Body of pancreas (tissue), 4 donors: Measurements from ENCODE around the gene NKIRAS2. TPM values are rescaled to one million over a fixed set of nuclear protein-coding genes. Genes with fewer than 3 reads are reported as not detected.

Experiments
- ATAC-seq: fragments of 150-250 bp; one replicate; pipeline ENCODE4 v1.9.1; 2016
- DNase-seq, 4 donors: peaks; one replicate each; pipeline ENCODE4 v3.0.0-alpha.2; 2019
- H3K27ac ChIP-seq, 4 donors: fragments of 200-600 bp; sonication (generic); 1 replicate in 3 of 4; 2 replicates in 1 of 4; pipeline versions ENCODE4 v1.5.1 to v1.6.1; 2016 to 2019; ENCODE audit warnings: mild to moderate bottlenecking in 1 of 4, mixed read lengths in 1 of 4, moderate library complexity in 1 of 4
- H3K27me3 ChIP-seq, 2 donors: fragments of 200-600 bp; sonication (generic); one replicate each; pipeline ENCODE4 v1.6.0; 2016; ENCODE audit warnings: mild to moderate bottlenecking in 1 of 2
- H3K36me3 ChIP-seq, 2 donors: fragments of 200-600 bp; sonication (generic); replicated peaks in 1 of 2; 2 replicates each; pipeline ENCODE4 v1.5.1; 2016; ENCODE audit warnings: low read depth in 2 of 2; ENCODE audit not compliant: insufficient read depth in 1 of 2
- H3K4me1 ChIP-seq: fragments of 200-600 bp; sonication (generic); one replicate; pipeline ENCODE4 v1.6.0; 2016
- H3K4me3 ChIP-seq, 2 donors: fragments of 200-600 bp; sonication (generic); 1 replicate in 1 of 2; 2 replicates in 1 of 2; pipeline ENCODE4 v1.5.1; 2016 to 2019
- H3K9me3 ChIP-seq, 3 donors: fragments of 200-600 bp; sonication (generic); 1 replicate in 2 of 3; 2 replicates in 1 of 3; pipeline ENCODE4 v1.5.1; 2016
- POLR2A ChIP-seq, 3 donors: fragments of 450-650 bp; IDR thresholded peaks; one replicate each; pipeline ENCODE4 v1.6.1; 2016; ENCODE audit warnings: antibody characterized with exemption in 3 of 3, mild to moderate bottlenecking in 2 of 3
- WGBS, 2 donors: methylation state at CpG; one replicate each; pipeline ENCODE4 v1.1.5; 2017; 5-methylcytosine and 5-hydroxymethylcytosine counted together
- intact Hi-C: fragments of 100-400 bp; cut with DNase I; formaldehyde crosslinking; loops from one replicate; pipeline ENCODE4 v1.15.1; 2023
- total RNA-seq, 2 donors: library from RNA; depleted of rRNA; stranded (reverse); fragments of >200 nt; gene quantifications; one replicate each; pipeline ENCODE4 v1.1.0, GENCODE V29; 2016
- TF ChIP-seq, protein P1 (sequence below), 7 experiments: fragments of 450-650 bp in 4 of 7; fragments of 200-600 bp in 3 of 7; sonication (generic) in 3 of 7; IDR thresholded peaks; one replicate each; pipeline ENCODE4 v1.5.1; 2016 to 2019; ENCODE audit warnings: antibody characterized with exemption in 7 of 7

Gene NKIRAS2
- total RNA-seq, 2 donors from 2014 or later: 17.1 to 19.2 TPM

- intact Hi-C loops: no loop called here
- Histone ChIP-seq H3K9me3 (no peaks in the 10 kb centered on the region), H3K4me1 (no peaks in the 10 kb centered on the region), H3K36me3 (no peaks in the 10 kb centered on the region), H3K4me3 (no peak overlapping the region), H3K27ac (no peak overlapping the region), H3K27me3 (no peaks in the 10 kb centered on the region)
- WGBS, 2 donors: 53 to 63% methylated on average over 2 of the region's 2 CpGs
- no peak for DNase-seq
- TF ChIP-seq POLR2A (IDR thresholded peaks at IDR 0.05): no peak
- TF ChIP-seq, protein P1, sequence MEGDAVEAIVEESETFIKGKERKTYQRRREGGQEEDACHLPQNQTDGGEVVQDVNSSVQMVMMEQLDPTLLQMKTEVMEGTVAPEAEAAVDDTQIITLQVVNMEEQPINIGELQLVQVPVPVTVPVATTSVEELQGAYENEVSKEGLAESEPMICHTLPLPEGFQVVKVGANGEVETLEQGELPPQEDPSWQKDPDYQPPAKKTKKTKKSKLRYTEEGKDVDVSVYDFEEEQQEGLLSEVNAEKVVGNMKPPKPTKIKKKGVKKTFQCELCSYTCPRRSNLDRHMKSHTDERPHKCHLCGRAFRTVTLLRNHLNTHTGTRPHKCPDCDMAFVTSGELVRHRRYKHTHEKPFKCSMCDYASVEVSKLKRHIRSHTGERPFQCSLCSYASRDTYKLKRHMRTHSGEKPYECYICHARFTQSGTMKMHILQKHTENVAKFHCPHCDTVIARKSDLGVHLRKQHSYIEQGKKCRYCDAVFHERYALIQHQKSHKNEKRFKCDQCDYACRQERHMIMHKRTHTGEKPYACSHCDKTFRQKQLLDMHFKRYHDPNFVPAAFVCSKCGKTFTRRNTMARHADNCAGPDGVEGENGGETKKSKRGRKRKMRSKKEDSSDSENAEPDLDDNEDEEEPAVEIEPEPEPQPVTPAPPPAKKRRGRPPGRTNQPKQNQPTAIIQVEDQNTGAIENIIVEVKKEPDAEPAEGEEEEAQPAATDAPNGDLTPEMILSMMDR (IDR thresholded peaks at IDR 0.05): no peak
- ATAC-seq: no peak
Measured at GRCh38 chr17:42065201-42065600, 45.3 kb downstream of the NKIRAS2 start.

DNA sequence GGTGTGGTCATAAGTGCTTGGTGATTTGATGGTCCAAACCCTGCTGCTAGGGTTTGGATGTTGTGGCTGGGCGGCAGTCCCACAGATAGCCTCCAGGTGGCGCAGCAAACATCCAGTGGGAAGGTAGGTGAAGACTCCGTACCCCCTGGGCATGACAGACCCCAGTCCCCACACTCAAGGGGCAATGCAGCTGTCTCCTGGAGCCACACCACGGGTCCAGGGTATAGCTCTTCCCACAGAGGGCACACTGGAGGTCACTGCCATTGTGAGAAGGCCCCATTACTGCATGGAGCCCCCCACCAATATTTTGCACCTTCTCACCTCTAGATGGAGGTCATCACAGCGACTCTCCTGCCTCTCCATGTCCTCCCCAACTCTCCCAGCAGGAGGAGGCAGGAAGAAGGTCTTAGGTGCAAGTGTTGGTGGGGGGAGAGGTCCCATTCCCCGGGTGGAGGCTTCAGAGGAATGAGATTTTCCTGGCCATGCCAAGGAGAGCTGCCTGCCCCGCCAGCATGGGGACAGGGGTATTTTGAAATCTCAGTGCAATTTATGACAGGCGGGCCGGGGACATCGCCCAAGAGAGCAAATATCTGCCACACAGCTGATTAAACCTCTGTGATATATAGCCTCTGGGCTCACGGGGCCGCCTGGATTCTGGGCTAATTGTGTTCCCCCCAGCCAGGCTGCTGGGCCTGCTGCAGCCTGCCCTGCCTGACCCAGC is 47.6 kb downstream of the NKIRAS2 start:
- Histone ChIP-seq H3K36me3 (no peaks in the 10 kb centered on the region), H3K4me3 (no peak overlapping the region), H3K27me3 (peaks cover 0 to 9% of the 10 kb centered on the region in 2 donors), H3K4me1 (peaks cover 7% of the 10 kb centered on the region), H3K27ac (no peak overlapping the region), H3K9me3 (no peaks in the 10 kb centered on the region)
- peak; percentile 51 to 75 (median 70) for DNase-seq
- no peak for TF ChIP-seq POLR2A (IDR thresholded peaks at IDR 0.05)
- TF ChIP-seq, protein P1 (IDR thresholded peaks at IDR 0.05): peak; percentile 68 to 86 (median 83)
- WGBS, 2 donors: 11 to 24% methylated on average over 5 to 12 of the region's 12 CpGs
- peak; percentile 71 for ATAC-seq
- intact Hi-C loops: no loop called here

DNA sequence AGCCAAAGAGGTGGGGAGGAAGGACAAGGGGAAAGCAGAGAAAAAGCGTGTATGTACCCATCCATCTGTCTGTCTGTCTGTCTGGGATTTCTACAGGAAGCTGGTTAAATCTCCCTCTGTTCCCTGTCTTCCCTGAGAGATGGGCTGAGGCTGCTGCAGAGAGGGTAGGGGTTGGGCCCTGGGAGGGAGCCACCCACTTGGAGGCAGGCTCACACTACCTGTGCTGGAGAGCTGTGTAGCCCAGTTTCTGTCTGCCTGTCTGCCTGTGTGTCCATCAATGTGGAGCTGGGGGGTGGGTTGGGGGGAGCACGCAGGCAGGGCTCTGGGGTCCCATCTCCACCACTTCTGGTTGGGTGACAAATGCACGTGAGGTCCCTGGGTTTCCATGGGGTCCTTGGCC is 49.1 kb downstream of the NKIRAS2 start:
- no peak for ATAC-seq
- Histone ChIP-seq H3K27me3 (peaks cover 0 to 13% of the 10 kb centered on the region in 2 donors), H3K9me3 (no peaks in the 10 kb centered on the region), H3K36me3 (no peaks in the 10 kb centered on the region), H3K27ac (no peak overlapping the region), H3K4me3 (no peak overlapping the region), H3K4me1 (peaks cover 10% of the 10 kb centered on the region)
- intact Hi-C loops: no loop called here
- TF ChIP-seq, protein P1 (IDR thresholded peaks at IDR 0.05): no peak
- TF ChIP-seq POLR2A (IDR thresholded peaks at IDR 0.05): no peak
- WGBS, 2 donors: 60 to 84% methylated on average over 3 of the region's 3 CpGs
- DNase-seq: no peak

DNA sequence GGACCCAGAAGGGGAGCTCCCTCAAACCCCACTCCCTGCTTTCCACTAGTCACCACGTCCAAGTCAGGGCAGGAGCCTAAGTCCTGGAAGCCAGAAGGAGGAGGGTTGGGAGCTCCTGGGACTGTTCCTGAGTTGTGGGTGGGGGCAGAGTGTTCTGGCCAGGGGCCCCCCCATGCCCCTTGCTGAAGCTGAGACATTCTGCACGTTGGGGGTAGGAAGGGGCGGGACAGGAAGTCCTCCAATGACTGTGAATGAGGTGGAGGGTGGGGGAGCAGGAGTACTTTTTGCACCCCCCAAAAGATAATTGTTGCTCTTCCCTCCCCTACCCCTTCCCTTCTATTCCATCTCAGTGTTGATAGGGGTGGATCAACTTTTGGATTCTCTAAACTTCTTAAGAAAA is 51.9 kb downstream of the NKIRAS2 start:
- no peak for TF ChIP-seq POLR2A (IDR thresholded peaks at IDR 0.05)
- TF ChIP-seq, protein P1 (IDR thresholded peaks at IDR 0.05): no peak
- Histone ChIP-seq H3K9me3 (no peaks in the 10 kb centered on the region), H3K36me3 (no peaks in the 10 kb centered on the region), H3K4me1 (peaks cover 10% of the 10 kb centered on the region), H3K4me3 (no peak overlapping the region), H3K27ac (no peak overlapping the region), H3K27me3 (peaks cover 0 to 13% of the 10 kb centered on the region in 2 donors)
- DNase-seq (no peak), ATAC-seq (no peak)
- WGBS, 2 donors: 33% methylated on average over 2 to 3 of the region's 3 CpGs
- intact Hi-C loops: loop anchor here (5.0 kb wide), 1 partner anchor 40 kb away; the partner anchor contains the start of gene DHX58
